ENCODE data around the gene MAP2K3.
A peak's percentile ranks its signal among the peaks of the same experiment; 100 is the strongest.
"Not testable (repeated sequence)": the region's sequence is repeated elsewhere in the genome, so short reads cannot be mapped to it uniquely, and the experiment has no call there.

The MAP2K3 gene

DNA sequence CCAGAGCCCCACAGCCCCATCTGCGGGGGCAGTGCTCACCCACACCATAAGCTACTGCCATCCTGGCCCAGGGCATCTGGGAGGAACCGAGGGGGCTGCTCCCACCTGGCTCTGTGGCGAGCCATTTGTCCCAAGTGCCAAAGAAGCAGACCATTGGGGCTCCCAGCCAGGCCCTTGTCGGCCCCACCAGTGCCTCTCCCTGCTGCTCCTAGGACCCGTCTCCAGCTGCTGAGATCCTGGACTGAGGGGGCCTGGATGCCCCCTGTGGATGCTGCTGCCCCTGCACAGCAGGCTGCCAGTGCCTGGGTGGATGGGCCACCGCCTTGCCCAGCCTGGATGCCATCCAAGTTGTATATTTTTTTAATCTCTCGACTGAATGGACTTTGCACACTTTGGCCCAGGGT lies 29.8 kb downstream of the MAP2K3 start:
- not testable (repeated sequence) for DNase-seq

DNA sequence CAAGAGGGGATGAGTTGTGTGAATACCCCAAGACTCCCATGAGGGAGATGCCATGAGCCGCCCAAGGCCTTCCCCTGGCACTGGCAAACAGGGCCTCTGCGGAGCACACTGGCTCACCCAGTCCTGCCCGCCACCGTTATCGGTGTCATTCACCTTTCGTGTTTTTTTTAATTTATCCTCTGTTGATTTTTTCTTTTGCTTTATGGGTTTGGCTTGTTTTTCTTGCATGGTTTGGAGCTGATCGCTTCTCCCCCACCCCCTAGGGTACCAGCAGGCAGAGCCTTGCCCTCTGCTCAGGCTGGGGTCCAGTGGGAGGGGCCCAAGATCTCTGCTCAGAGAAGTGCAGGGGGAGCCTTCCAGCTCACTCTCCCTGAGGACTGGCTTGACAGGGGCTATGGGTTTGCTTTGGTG lies 30.2 kb downstream of the MAP2K3 start:
- not testable (repeated sequence) for DNase-seq

GRCh38 chr17:21315246-21316000 lies 30.9 kb downstream of the MAP2K3 start:
- not testable (repeated sequence) for DNase-seq

DNA sequence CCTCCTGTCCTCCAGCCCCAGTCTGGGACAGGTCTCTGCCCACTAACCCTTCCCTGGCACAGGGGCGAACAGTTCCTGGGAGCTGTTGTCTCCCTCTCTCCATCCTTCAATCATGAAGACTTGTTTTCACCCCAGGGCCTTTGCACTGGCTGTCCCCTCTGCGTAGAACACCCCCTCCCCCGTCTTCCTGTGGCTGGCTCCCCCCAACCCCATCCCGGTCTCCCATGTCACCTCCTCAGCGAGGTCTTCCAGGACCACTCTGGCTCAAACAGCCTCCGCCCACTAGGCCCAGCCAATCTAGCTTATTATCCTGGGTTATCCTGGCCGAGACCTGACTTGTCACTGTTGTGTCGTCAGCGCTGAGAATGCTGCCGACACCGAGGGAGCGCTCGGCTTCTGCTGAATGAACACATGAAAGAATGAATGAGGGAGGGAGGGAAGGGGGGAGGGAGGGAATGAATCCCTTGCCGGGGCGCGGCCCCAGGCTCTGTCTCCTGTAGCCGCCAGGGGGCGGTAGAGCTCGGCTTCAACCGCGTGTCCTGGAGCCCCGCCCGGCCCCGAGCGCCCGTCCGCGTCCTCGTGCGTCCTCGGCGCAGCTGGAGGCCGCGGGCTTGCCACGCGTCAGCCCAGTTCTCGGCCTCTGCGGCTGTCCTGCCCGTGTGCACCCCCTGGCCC lies 31.8 kb downstream of the MAP2K3 start:
- DNase-seq = not testable (repeated sequence)

- DNase-seq = not testable (repeated sequence)
Observed at GRCh38 chr17:21316887-21317500, 32.5 kb downstream of the MAP2K3 start.

GRCh38 chr17:21317821-21318220 lies 33.3 kb downstream of the MAP2K3 start:
- DNase-seq = not testable (repeated sequence)

- DNase-seq = no peak
Observed at GRCh38 chr17:21318439-21318838, 33.9 kb downstream of the MAP2K3 start.

DNA sequence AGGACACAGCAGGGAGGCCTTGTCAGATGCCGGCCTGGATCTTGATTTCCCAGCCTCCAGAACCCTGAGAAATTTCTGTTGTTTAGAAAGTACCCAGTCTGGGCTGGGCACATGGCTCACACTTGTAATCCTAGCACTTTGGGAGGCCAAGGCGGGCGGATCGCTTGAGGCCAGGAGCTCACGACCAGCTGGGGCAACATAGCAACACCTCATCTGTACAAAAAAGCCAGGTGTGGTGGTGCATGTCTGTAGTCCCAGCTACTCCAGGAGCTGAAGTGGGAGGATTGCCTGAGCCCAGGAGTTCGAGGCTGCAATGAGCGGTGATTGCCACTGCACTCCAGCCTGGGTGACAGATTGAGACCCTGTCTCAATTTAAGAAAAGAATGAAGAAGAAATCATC lies 34.3 kb downstream of the MAP2K3 start:
- DNase-seq = not testable (repeated sequence)

GRCh38 chr17:21319256-21319655 lies 34.7 kb downstream of the MAP2K3 start:
- not testable (repeated sequence) for DNase-seq

DNA sequence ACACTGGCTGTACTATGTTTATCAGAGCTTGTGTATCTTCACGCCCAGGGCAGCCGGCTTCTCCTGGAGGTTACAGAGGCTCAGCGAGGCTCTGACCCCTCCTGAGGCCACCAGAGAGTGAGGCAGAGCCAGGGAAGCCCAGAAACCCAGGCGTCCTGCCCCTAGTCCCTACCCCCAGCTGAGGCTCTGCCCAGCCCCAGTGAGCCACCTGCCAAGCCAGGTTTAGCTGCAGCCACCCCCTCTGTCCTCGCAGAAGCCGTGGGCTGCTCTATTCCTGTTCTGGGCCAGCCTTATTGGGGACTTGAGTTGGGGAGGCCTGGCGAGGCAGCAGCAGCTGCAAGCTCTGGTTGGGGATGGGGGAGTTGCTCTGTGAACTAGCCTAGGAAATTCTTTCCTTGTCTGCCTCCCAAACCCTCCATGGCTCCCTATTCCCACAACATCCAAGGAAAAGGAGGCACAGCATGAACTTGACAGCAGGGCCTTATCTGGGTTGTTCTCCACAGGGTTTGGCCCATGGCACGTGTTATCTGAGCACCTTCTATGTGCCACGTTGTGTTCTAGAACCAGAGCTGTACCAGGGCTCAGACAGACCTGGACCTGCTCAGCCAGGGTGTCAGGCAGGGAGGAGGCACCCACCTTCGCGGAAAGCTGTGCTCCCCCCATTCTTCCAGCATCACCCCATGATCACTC lies 35.3 kb downstream of the MAP2K3 start:
- DNase-seq = peak; percentile 51

DNA sequence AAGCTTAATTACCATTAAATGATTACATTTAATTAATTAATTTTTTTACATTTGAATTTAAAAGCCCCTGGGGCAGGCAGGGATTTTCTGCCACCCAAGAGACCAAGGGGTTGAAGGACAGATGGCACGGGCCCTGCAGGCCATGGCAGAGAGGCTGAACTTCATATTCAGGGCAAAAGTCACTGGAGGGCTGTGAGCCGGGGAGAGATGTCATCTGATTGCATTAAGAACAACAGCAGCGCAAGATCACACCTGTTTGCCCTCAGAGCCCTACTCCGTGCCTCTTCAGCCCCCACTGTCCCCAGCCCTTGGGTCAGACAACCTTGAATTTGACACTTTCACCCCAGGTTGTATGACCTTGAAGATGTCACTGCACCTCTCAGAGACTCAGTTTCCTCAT lies 35.9 kb downstream of the MAP2K3 start:
- DNase-seq = not testable (repeated sequence)

DNA sequence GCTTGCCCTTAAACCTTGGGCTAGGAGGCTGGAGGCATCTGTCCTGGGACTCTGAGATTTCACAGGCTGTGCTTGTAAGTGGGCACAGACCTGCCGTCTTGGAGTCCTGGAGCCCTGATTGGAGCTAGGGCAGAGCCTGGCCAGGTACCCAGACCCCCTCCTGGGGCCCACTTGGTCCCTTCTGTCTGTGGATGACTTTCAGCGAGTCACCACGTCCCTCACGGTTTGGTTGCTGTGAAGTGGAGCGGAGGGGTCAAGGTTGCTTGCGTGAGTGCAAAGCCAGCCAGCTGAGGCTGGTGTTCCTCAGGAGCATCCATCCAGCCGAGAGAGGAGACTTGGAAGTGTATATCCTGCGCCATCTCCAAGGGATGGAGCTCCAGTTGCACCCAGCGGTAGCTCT lies 36.5 kb downstream of the MAP2K3 start:
- DNase-seq = not testable (repeated sequence)

- DNase-seq = not testable (repeated sequence)
Observed at GRCh38 chr17:21321744-21322191, 37.3 kb downstream of the MAP2K3 start.

DNA sequence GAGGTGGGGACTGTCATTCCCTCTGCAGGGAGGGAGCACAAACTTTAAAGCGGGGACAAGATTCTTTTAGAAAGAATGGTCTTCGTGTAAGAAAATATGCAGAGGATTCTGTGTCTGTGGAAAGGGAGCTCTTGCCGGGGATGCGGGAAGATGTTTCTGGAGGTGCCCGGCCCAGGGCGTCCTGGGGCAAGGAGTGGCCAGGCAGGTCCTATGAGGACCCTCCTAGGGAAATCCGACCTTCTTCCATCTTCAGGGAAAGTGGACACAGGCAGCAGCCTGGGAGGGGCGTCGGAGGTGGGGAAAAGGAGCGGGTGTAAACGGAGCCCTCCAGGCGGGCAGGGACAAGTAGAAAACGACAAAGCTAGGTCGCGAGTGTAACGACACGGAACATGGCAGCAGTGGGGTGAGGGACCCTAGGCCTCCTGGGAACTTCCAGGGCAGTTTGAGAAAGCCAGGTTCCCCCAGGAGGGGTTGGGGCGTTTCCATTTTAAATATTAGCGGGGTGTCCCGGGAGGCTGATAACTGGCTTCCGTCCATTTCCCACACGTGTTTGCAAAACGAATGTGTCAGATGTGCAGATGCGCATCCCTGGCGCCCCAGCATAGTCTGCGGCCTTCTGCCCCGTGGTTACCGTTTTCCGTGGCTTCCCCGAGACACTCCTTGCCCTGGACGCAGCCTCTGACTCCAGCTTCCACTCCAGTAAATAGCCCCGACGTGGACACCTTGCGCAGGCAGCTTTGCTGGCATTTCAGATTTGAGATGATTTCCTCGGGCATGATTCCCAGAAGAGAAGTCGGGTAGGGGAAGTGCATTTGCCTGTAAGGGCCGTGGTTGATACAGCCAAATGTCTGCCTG lies 39.0 kb downstream of the MAP2K3 start:
- not testable (repeated sequence) for DNase-seq

DNA sequence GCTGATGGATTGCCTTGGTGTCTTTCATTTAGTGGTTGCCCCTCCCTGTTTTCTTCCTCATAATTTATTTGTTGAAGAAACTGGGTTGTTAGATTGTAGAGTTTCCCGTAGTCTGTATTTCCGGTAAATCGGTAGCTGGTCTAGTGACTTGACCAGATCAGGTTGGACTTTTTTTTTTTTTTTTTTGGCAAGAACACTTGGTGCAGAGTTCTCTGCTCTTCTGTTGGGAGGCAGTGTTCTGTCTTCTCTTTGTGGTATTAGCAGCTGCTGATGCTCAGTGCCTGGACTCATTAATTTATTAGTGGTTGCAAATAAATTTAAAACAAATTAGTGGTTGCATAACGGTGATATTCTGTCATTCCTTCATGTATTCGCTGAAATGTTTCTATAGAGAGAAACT lies 40.2 kb downstream of the MAP2K3 start:
- not testable (repeated sequence) for DNase-seq

GRCh38 chr17:21327921-21328320 lies 43.4 kb downstream of the MAP2K3 start:
- DNase-seq = not testable (repeated sequence)

- not testable (repeated sequence) for DNase-seq
Observed at GRCh38 chr17:21328778-21329177, 44.3 kb downstream of the MAP2K3 start.

- no peak for DNase-seq
Observed at GRCh38 chr17:21330436-21331160, 46.1 kb downstream of the MAP2K3 start.

GRCh38 chr17:21336541-21337294 lies 52.2 kb downstream of the MAP2K3 start:
- DNase-seq = not testable (repeated sequence)

GRCh38 chr17:21337981-21338625 lies 53.6 kb downstream of the MAP2K3 start:
- not testable (repeated sequence) for DNase-seq
